K562 (cell line): ENCODE measurements around the gene GYS1. TPM values are rescaled to one million over a fixed set of nuclear protein-coding genes. Genes with fewer than 3 reads are reported as not detected.

Source experiments
- CHD7 ChIP-seq: fragments of 200-600 bp; sonication (generic); IDR thresholded peaks from one replicate; pipeline ENCODE4 v1.6.1; 2012; ENCODE audit warnings: mild to moderate bottlenecking, low read depth, low read length, inconsistent platforms
- ID3 ChIP-seq, 2 experiments: fragments of 250-450 bp in 1 of 2; fragments of 450-650 bp in 1 of 2; sonication (Bioruptor Pico) in 1 of 2; IDR thresholded peaks; 2 replicates each; pipeline versions ENCODE4 v1.6.1 to v1.8.0; 2016 to 2021; ENCODE audit warnings: mild to moderate bottlenecking in 2 of 2, moderate library complexity in 2 of 2, missing compliant biosample characterization in 1 of 2, missing genetic modification characterization in 1 of 2
- IFI16 ChIP-seq: fragments of 250-450 bp; sonication (Bioruptor Pico); IDR thresholded peaks from 2 replicates; pipeline ENCODE4 v2.1.2; 2022; ENCODE audit warnings: mild to moderate bottlenecking, inconsistent platforms
- KLF16 ChIP-seq: IDR thresholded peaks from 2 replicates; pipeline ENCODE4 v1.6.1; 2016; ENCODE audit warnings: antibody characterized with exemption
- LARP7 ChIP-seq: fragments of 450-650 bp; IDR thresholded peaks from 2 replicates; pipeline ENCODE4 v1.6.1; 2016
- MAFK ChIP-seq: IDR thresholded peaks from 2 replicates; pipeline ENCODE4 v1.6.1; 2011; ENCODE audit warnings: low read length, improper control_type of control experiment
- POLR3G ChIP-seq: IDR thresholded peaks from 2 replicates; pipeline ENCODE4 v1.6.1; 2011; ENCODE audit not compliant: insufficient read length, insufficient replicate concordance; ENCODE audit errors: extremely low read depth
- RB1 ChIP-seq: fragments of 450-650 bp; IDR thresholded peaks from 2 replicates; pipeline ENCODE4 v1.6.1; 2017; ENCODE audit warnings: low read depth, mild to moderate bottlenecking
- RNF2 ChIP-seq: sonication (generic); IDR thresholded peaks from 2 replicates; pipeline ENCODE4 v1.6.1; 2016
- ZFP36 ChIP-seq: fragments of 150-350 bp; IDR thresholded peaks from 2 replicates; pipeline ENCODE4 v1.6.1; 2018; ENCODE audit warnings: low read length, low read depth; ENCODE audit not compliant: partially characterized antibody
- ZKSCAN1 ChIP-seq: fragments of 150-350 bp; IDR thresholded peaks from 2 replicates; pipeline ENCODE4 v1.6.1; 2016; ENCODE audit warnings: low read depth, low read length
- polyA plus RNA-seq, 8 experiments: library from polyadenylated mRNA; depleted of rRNA in 4 of 8; stranded (reverse) in 5 of 8; unstranded in 3 of 8; fragments of >200 nt; fragmentation: Nextera tagmentation in 2 of 8; fragmentation: Illumina TruSeq in 1 of 8; extraction: Ambion mirVana in 2 of 8; extraction: Trizol in 1 of 8; gene quantifications; 2 replicates each; pipeline versions ENCODE4 v1.2.1 to v1.2.3, GENCODE V29; 2011 to 2014; ENCODE audit warnings: inconsistent platforms in 1 of 8, missing spikeins in 1 of 8
- total RNA-seq, 7 experiments: library from RNA; depleted of rRNA in 6 of 7; stranded (reverse); fragments of >200 nt in 6 of 7; fragmentation: Illumina TruSeq in 2 of 7; extraction: Trizol in 2 of 7; gene quantifications; 2 replicates each; pipeline versions ENCODE4 v1.2.1 to v1.2.3, GENCODE V29; 2011 to 2021; ENCODE audit warnings: low replicate concordance in 1 of 7

The GYS1 gene
- total and polyA plus RNA-seq, 9 of the 15 experiments (the other 6 are each of a cell fraction or from before 2014, with no cell fraction given), result 1.9 to 31.1 (median 15.2) TPM

DNA sequence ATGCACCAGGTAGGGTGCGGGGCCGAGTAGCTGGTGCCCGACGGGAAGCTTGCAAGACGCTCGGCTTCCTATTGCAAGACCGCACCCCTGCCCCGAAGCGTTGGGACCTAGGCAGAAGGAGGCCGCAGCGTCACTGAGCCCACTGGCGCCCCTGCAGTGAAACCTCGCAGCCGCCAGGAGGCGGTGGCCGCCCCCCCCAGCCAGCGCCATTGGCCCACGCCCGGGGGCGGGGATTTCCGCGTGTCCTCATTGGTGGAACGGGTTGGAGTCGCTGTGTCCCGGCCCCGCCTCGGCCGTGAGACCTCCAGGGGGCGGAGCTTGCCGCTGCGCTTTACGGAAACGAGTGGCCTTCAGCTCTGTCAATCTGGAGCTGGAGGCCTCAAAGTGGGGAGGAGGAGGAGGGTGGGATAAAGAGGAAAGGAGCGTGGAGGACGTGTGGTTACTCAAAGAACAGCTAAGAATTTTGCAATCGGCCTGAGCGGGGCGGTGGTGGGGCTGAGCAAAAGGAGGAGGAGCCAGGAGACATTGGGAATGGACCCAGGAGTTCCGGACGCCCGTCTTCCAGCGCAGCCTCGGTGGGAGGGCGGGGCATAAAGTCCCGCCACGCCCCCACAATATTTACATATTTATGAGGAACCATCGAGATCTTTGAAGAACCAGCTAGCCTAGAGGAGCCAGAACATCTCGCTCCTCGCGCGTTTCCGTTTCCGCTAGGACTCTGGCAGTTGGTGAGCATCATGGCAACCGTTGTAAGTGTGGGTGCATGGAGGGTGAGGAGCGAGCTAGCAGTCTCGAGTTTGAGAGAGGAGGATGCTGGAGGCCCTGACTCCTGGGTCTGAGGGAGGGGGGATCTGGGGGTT, at the start of gene GYS1, which contains the start of gene RUVBL2 (continued):
- TF ChIP-seq ID3 (CRISPR knock-in tag; IDR thresholded peaks at IDR 0.05), result no peak
- no peak for TF ChIP-seq ID3 (tag; IDR thresholded peaks at IDR 0.05)
- peak; percentile 96 for TF ChIP-seq RB1
- no peak for TF ChIP-seq CHD7
- no peak for TF ChIP-seq ZFP36
- TF ChIP-seq KLF16, result peak; percentile 74
- TF ChIP-seq RNF2, result no peak
- TF ChIP-seq IFI16, result no peak
- no peak for TF ChIP-seq LARP7
- TF ChIP-seq MAFK, result no peak
- TF ChIP-seq ZKSCAN1, result no peak
- no peak for TF ChIP-seq POLR3G
